A549 (cell line): ENCODE data around the gene PLXNC1. TPM values are rescaled to one million over a fixed set of nuclear protein-coding genes. Genes with fewer than 3 reads are reported as not detected.
A peak's percentile ranks its signal among the peaks of the same experiment; 100 is the strongest.

Experiments
- ATAC-seq, 2 experiments: fragments of 200-7000 bp in 1 of 2; fragments of >200 bp in 1 of 2; cut with Nextera tagmentation in 1 of 2; cut with Tn5 transposase in 1 of 2; 3 replicates each; pipeline versions ENCODE4 v1.8.0 to v1.9.1; 2018 to 2020; ENCODE audit warnings: mild to moderate bottlenecking in 1 of 2, moderate library complexity in 1 of 2
- CTCF ChIA-PET: fragments of 300-600 bp; sonication (Branson Sonifier 250); formaldehyde crosslinking; extraction: SDS; loops from one replicate; lab custom pipeline; 2021; ENCODE audit warnings: antibody characterized with exemption, inconsistent platforms; lab: Yijun Ruan, JAX
- POLR2A ChIA-PET: fragments of 350-600 bp; formaldehyde crosslinking; extraction: SDS; loops from one replicate; lab custom pipeline; 2021; ENCODE audit warnings: antibody characterized with exemption, inconsistent platforms; lab: Yijun Ruan, JAX
- DNase-seq, 2 experiments: peaks; one replicate each; pipeline versions ENCODE4 v3.0.0 to v3.0.0-alpha.2; 2011 to 2016; ENCODE audit warnings: low read depth in 1 of 2, low spot score in 1 of 2
- FAIRE-seq: peaks from 2 replicates; lab custom pipeline; 2011; peaks lifted over from hg19 to GRCh38; lab: Jason Lieb, UNC
- H3K27ac ChIP-seq, 2 experiments: fragments of >200 bp; sonication (Bioruptor Twin); formaldehyde crosslinking; 3 replicates each; pipeline ENCODE4 v1.5.1; 2016 to 2017
- H3K4me1 ChIP-seq: fragments of >200 bp; sonication (Bioruptor Twin); formaldehyde crosslinking; 3 replicates; pipeline ENCODE4 v1.6.1; 2016
- H3K4me2 ChIP-seq: fragments of >200 bp; sonication (Bioruptor Twin); formaldehyde crosslinking; 3 replicates; pipeline ENCODE4 v1.6.1; 2016
- H3K4me3 ChIP-seq: fragments of >200 bp; sonication (Bioruptor Twin); formaldehyde crosslinking; 3 replicates; pipeline ENCODE4 v1.5.1; 2016
- H3K9me3 ChIP-seq: fragments of >200 bp; sonication (Bioruptor Twin); formaldehyde crosslinking; 3 replicates; pipeline ENCODE4 v1.6.1; 2016
- BCL3 ChIP-seq: fragments of >200 bp; sonication (Bioruptor Twin); formaldehyde crosslinking; IDR thresholded peaks from 3 replicates; pipeline ENCODE4 v1.6.1; 2016
- CHD4 ChIP-seq: fragments of 200-600 bp; sonication (generic); IDR thresholded peaks from 2 replicates; pipeline ENCODE4 v1.6.1; 2016; ENCODE audit warnings: antibody characterized with exemption, mild to moderate bottlenecking, borderline replicate concordance
- E2F6 ChIP-seq: IDR thresholded peaks from 2 replicates; pipeline ENCODE4 v1.6.1; 2012; ENCODE audit warnings: low read depth, borderline replicate concordance
- EHF ChIP-seq: fragments of 250-450 bp; sonication (Bioruptor Pico); IDR thresholded peaks from 2 replicates; pipeline ENCODE4 v1.5.0; 2020; ENCODE audit warnings: mild to moderate bottlenecking
- ELK1 ChIP-seq: fragments of 150-350 bp; IDR thresholded peaks from 2 replicates; pipeline ENCODE4 v1.6.1; 2014; ENCODE audit warnings: low read depth, mild to moderate bottlenecking, low read length
- FOSB ChIP-seq: fragments of 250-450 bp; sonication (Bioruptor Pico); IDR thresholded peaks from 2 replicates; pipeline ENCODE4 v1.5.0; 2020; ENCODE audit warnings: mild to moderate bottlenecking, moderate library complexity
- HMGXB4 ChIP-seq: fragments of 250-450 bp; sonication (Bioruptor Pico); IDR thresholded peaks from 2 replicates; pipeline ENCODE4 v1.5.0; 2021; ENCODE audit warnings: mild to moderate bottlenecking, moderate library complexity, borderline replicate concordance
- KDM1A ChIP-seq: fragments of 200-600 bp; sonication (generic); IDR thresholded peaks from 2 replicates; pipeline ENCODE4 v1.6.1; 2016; ENCODE audit warnings: low read depth, mild to moderate bottlenecking
- KDM5A ChIP-seq: fragments of 200-600 bp; sonication (generic); IDR thresholded peaks from 2 replicates; pipeline ENCODE4 v1.6.1; 2016; ENCODE audit warnings: antibody characterized with exemption, mild to moderate bottlenecking
- NFE2L2 ChIP-seq: fragments of 150-350 bp; conservative IDR thresholded peaks from 2 replicates; pipeline ENCODE4 v1.6.1; 2014; ENCODE audit warnings: low read length
- NPAS2 ChIP-seq: fragments of 250-450 bp; sonication (Bioruptor Pico); IDR thresholded peaks from 2 replicates; pipeline ENCODE4 v1.8.0; 2022; ENCODE audit warnings: mild to moderate bottlenecking, moderate library complexity, borderline replicate concordance
- PBX3 ChIP-seq: IDR thresholded peaks from 2 replicates; pipeline ENCODE4 v1.6.1; 2012
- POLR2A ChIP-seq: IDR thresholded peaks from 2 replicates; pipeline ENCODE4 v1.6.1; 2012; ENCODE audit warnings: mild to moderate bottlenecking, low read length
- POLR2AphosphoS2 ChIP-seq: conservative IDR thresholded peaks from 2 replicates; pipeline ENCODE4 v1.6.1; 2012; ENCODE audit warnings: low read length, improper control_type of control experiment, inconsistent platforms
- RARB ChIP-seq: fragments of 250-450 bp; sonication (Bioruptor Pico); IDR thresholded peaks from 2 replicates; pipeline ENCODE4 v1.8.0; 2021; ENCODE audit warnings: mild to moderate bottlenecking, moderate library complexity
- TP53 ChIP-seq: fragments of 250-450 bp; sonication (Bioruptor Pico); IDR thresholded peaks from 2 replicates; pipeline ENCODE4 v1.5.0; 2021; ENCODE audit warnings: mild to moderate bottlenecking, moderate library complexity
- WGBS: methylation state at CpG from one replicate; pipeline ENCODE4 v1.1.6; 2017; ENCODE audit errors: missing lambda C conversion rate; 5-methylcytosine and 5-hydroxymethylcytosine counted together
- polyA plus RNA-seq, 4 experiments: library from polyadenylated mRNA; depleted of rRNA in 3 of 4; stranded (reverse); fragments of >200 nt; fragmentation: RNase III in 1 of 4; extraction: RNeasy Plus Mini Kit Qiagen cat#74134 plus additional on column Dnase treatment in 1 of 4; gene quantifications; 2 replicates in 3 of 4; 3 replicates in 1 of 4; pipeline ENCODE4 v1.2.3, GENCODE V29; 2011 to 2017

The PLXNC1 gene
- polyA plus RNA-seq, 2 of the 4 experiments (the other 2 are of a cell fraction), result 0.12 to 0.50 TPM

GRCh38 chr12:94262228-94263010, 114.0 kb downstream of the PLXNC1 start:
- ATAC-seq, result peak; percentile 56 to 74; a peak in 5 of 6 replicates

More at GRCh38 chr12:94262228-94263010, 114.0 kb downstream of the PLXNC1 start:
- ChIA-PET POLR2A (no interaction called here), CTCF (interaction anchor here (0.6 to 1.3 kb wide), 2 partner anchors 759 to 1073 kb away, joined by 3 read pairs; no protein-coding TSS in a partner anchor)
- peak; percentile 30 to 38 for DNase-seq
- Histone ChIP-seq H3K4me3 (peak overlapping the region; percentile 32), H3K9me3 (no peaks in the 10 kb centered on the region), H3K27ac (peak overlapping the region; percentile 11 to 44; a peak in 3 of 6 replicates), H3K4me1 (peaks cover 8% of the 10 kb centered on the region; the same call in 1 of the 3 replicates), H3K4me2 (peak overlapping the region; percentile 83)
- FAIRE-seq, result no peak
- 59% methylated on average over 16 of the region's 17 CpGs for WGBS
- TF ChIP-seq BCL3 (no peak), KDM1A (no peak), FOSB (CRISPR knock-in tag) (no peak), KDM5A (no peak), HMGXB4 (no peak), TP53 (CRISPR knock-in tag) (no peak), CHD4 (no peak), EHF (no peak), POLR2AphosphoS2 (no peak), NPAS2 (CRISPR knock-in tag) (no peak), PBX3 (no peak), NFE2L2 (no peak), E2F6 (no peak), POLR2A (no peak), RARB (no peak), ELK1 (no peak)
